H1 (cell line): Measurements from ENCODE around the gene SPATS2L. TPM values are rescaled to one million over a fixed set of nuclear protein-coding genes. Genes with fewer than 3 reads are reported as not detected.

Source experiments
- CTCF ChIA-PET: fragments of 300-600 bp; sonication (Branson Sonifier 250); formaldehyde crosslinking; loops from one replicate; lab custom pipeline; 2021; ENCODE audit not compliant: partially characterized antibody; lab: Charles Lee
- POLR2A ChIA-PET: fragments of 300-600 bp; sonication (Branson Sonifier 250); formaldehyde crosslinking; loops from one replicate; lab custom pipeline; 2021; ENCODE audit warnings: inconsistent platforms; ENCODE audit not compliant: partially characterized antibody; lab: Charles Lee
- DNase-seq, 2 experiments: peaks; one replicate each; pipeline versions ENCODE4 v3.0.0 to v3.0.0-alpha.2; 2010 to 2022; ENCODE audit warnings: low spot score in 2 of 2, low read depth in 1 of 2, mixed read lengths in 1 of 2
- FAIRE-seq: peaks from 2 replicates; lab custom pipeline; 2011; peaks lifted over from hg19 to GRCh38; lab: Jason Lieb, UNC
- H2AFZ ChIP-seq: 2 replicates; pipeline ENCODE4 v1.8.1; 2012; ENCODE audit warnings: low read length, inconsistent platforms
- H2AK5ac ChIP-seq: 2 replicates; pipeline ENCODE4 v1.6.1; 2013; ENCODE audit warnings: low read depth, low read length
- H2BK120ac ChIP-seq: replicated peaks from 2 replicates; pipeline ENCODE3; 2013; ENCODE audit warnings: low read depth, low read length, inconsistent platforms
- H2BK12ac ChIP-seq: 2 replicates; pipeline ENCODE4 v1.6.1; 2013; ENCODE audit warnings: low read depth, low read length
- H2BK15ac ChIP-seq: 2 replicates; pipeline ENCODE4 v1.6.1; 2013; ENCODE audit warnings: low read length
- H2BK20ac ChIP-seq: 2 replicates; pipeline ENCODE4 v1.6.1; 2013; ENCODE audit warnings: low read length
- H2BK5ac ChIP-seq: 2 replicates; pipeline ENCODE4 v1.6.1; 2013; ENCODE audit warnings: low read depth, low read length
- H3K14ac ChIP-seq: 2 replicates; pipeline ENCODE4 v1.6.1; 2013; ENCODE audit warnings: inconsistent platforms; ENCODE audit not compliant: insufficient read length
- H3K18ac ChIP-seq: 2 replicates; pipeline ENCODE4 v1.6.1; 2013; ENCODE audit warnings: low read length; ENCODE audit errors: extremely low read depth
- H3K23ac ChIP-seq: 2 replicates; pipeline ENCODE4 v1.6.1; 2013; ENCODE audit warnings: inconsistent platforms; ENCODE audit not compliant: insufficient read length
- H3K23me2 ChIP-seq: 2 replicates; pipeline ENCODE4 v1.6.1; 2013; ENCODE audit warnings: low read depth, low read length
- H3K27ac ChIP-seq: 2 replicates; pipeline ENCODE4 v1.6.1; 2011; ENCODE audit warnings: low read depth, low read length, inconsistent platforms
- H3K27me3 ChIP-seq, 4 experiments: replicated peaks in 1 of 4; 1 replicate in 1 of 4; 2 replicates in 3 of 4; pipeline versions ENCODE4 v1.6.1 to v1.8.1; 2011 to 2013; ENCODE audit warnings: low read length in 3 of 4, mild to moderate bottlenecking in 3 of 4, inconsistent platforms in 2 of 4, mixed read lengths in 2 of 4, moderate library complexity in 1 of 4; ENCODE audit not compliant: control insufficient read depth in 3 of 4, insufficient read depth in 3 of 4; ENCODE audit errors: extremely low read depth in 1 of 4
- H3K36me3 ChIP-seq, 4 experiments: 2 replicates each; pipeline versions ENCODE4 v1.6.1 to v1.8.1; 2011 to 2013; ENCODE audit warnings: mild to moderate bottlenecking in 4 of 4, low read length in 3 of 4, moderate library complexity in 2 of 4, control low read depth in 1 of 4, inconsistent platforms in 1 of 4; ENCODE audit not compliant: insufficient read depth in 4 of 4, control insufficient read depth in 2 of 4
- H3K4ac ChIP-seq: replicated peaks from 2 replicates; pipeline ENCODE3; 2013; ENCODE audit warnings: low read length, low read depth, mixed read lengths, inconsistent platforms; ENCODE audit not compliant: insufficient read length
- H3K4me1 ChIP-seq, 4 experiments: replicated peaks in 1 of 4; 1 replicate in 1 of 4; 2 replicates in 3 of 4; pipeline versions ENCODE4 v1.6.1 to v1.8.1; 2011 to 2013; ENCODE audit warnings: low read length in 3 of 4, inconsistent platforms in 2 of 4, mixed read lengths in 1 of 4; ENCODE audit not compliant: insufficient read depth in 4 of 4, control insufficient read depth in 3 of 4
- H3K4me2 ChIP-seq, 2 experiments: 2 replicates each; pipeline versions ENCODE4 v1.6.1 to v1.8.1; 2011 to 2013; ENCODE audit warnings: low read depth in 2 of 2, low read length in 2 of 2, control low read depth in 1 of 2, inconsistent platforms in 1 of 2, mild to moderate bottlenecking in 1 of 2; ENCODE audit not compliant: insufficient read depth in 1 of 2
- H3K4me3 ChIP-seq, 4 experiments: fragments of 200-600, 300-600 bp in 1 of 4; sonication (generic), shearing (Covaris generic), sonication (Bioruptor Twin) in 1 of 4; 2 replicates each; pipeline versions ENCODE4 v1.5.1 to v1.8.1; 2011 to 2016; ENCODE audit warnings: low read length in 4 of 4, low read depth in 3 of 4, control low read depth in 2 of 4, inconsistent platforms in 2 of 4, mild to moderate bottlenecking in 2 of 4, mixed read lengths in 1 of 4, moderate library complexity in 1 of 4; ENCODE audit not compliant: insufficient read depth in 2 of 4; ENCODE audit errors: extremely low read depth in 1 of 4
- H3K56ac ChIP-seq: replicated peaks from 2 replicates; pipeline ENCODE3; 2013; ENCODE audit warnings: low read depth, mild to moderate bottlenecking, mixed read lengths, low read length, inconsistent platforms; ENCODE audit not compliant: insufficient read length
- H3K79me1 ChIP-seq: 2 replicates; pipeline ENCODE4 v1.6.1; 2013; ENCODE audit warnings: low read depth, low read length, control low read depth
- H3K79me2 ChIP-seq, 2 experiments: 2 replicates each; pipeline versions ENCODE4 v1.6.1 to v1.8.1; 2012 to 2013; ENCODE audit warnings: low read length in 2 of 2, mild to moderate bottlenecking in 2 of 2, inconsistent platforms in 1 of 2; ENCODE audit not compliant: insufficient read depth in 2 of 2, control insufficient read depth in 1 of 2
- H3K9ac ChIP-seq, 4 experiments: replicated peaks in 1 of 4; 1 replicate in 1 of 4; 2 replicates in 3 of 4; pipeline versions ENCODE4 v1.6.1 to v1.8.1; 2011 to 2013; ENCODE audit warnings: low read depth in 3 of 4, low read length in 3 of 4, control low read depth in 2 of 4, mild to moderate bottlenecking in 2 of 4, moderate library complexity in 2 of 4, inconsistent platforms in 1 of 4; ENCODE audit errors: extremely low read depth in 1 of 4
- H3K9me3 ChIP-seq, 2 experiments: 2 replicates each; pipeline versions ENCODE4 v1.6.1 to v1.8.1; 2012 to 2013; ENCODE audit warnings: mild to moderate bottlenecking in 2 of 2, moderate library complexity in 2 of 2, control low read depth in 1 of 2, inconsistent platforms in 1 of 2, low read depth in 1 of 2, low read length in 1 of 2, mixed read lengths in 1 of 2; ENCODE audit not compliant: insufficient read depth in 2 of 2
- H4K20me1 ChIP-seq, 2 experiments: replicated peaks in 1 of 2; 2 replicates each; pipeline versions ENCODE3 to v1.8.1; 2011 to 2013; ENCODE audit warnings: inconsistent platforms in 2 of 2, low read length in 2 of 2, mild to moderate bottlenecking in 1 of 2; ENCODE audit not compliant: insufficient read depth in 2 of 2, control insufficient read depth in 1 of 2
- H4K5ac ChIP-seq: 2 replicates; pipeline ENCODE4 v1.6.1; 2013; ENCODE audit warnings: low read length, low read depth, mixed read lengths, inconsistent platforms; ENCODE audit not compliant: insufficient read length
- H4K8ac ChIP-seq: 2 replicates; pipeline ENCODE4 v1.8.0; 2013; ENCODE audit warnings: mild to moderate bottlenecking, moderate library complexity, low read length, inconsistent platforms; ENCODE audit not compliant: insufficient read depth; ENCODE audit errors: extremely low read depth
- H4K91ac ChIP-seq: replicated peaks from 2 replicates; pipeline ENCODE3; 2013; ENCODE audit warnings: low read length, mixed read lengths, inconsistent platforms; ENCODE audit not compliant: insufficient read length
- GTF2F1 ChIP-seq: IDR thresholded peaks from 2 replicates; pipeline ENCODE4 v1.6.1; 2012; ENCODE audit warnings: low read depth, low read length, improper control_type of control experiment, borderline replicate concordance
- KDM5A ChIP-seq: fragments of 200-600 bp; IDR thresholded peaks from 2 replicates; pipeline ENCODE4 v1.7.1; 2012; ENCODE audit warnings: mild to moderate bottlenecking, low read length, inconsistent platforms, mixed read lengths
- POLR2A ChIP-seq, 2 experiments: IDR thresholded peaks; 1 replicate in 1 of 2; 2 replicates in 1 of 2; pipeline ENCODE4 v1.6.1; 2011; ENCODE audit warnings: low read depth in 2 of 2, low read length in 2 of 2, mild to moderate bottlenecking in 2 of 2; ENCODE audit errors: control extremely low read depth in 1 of 2
- RFX5 ChIP-seq: IDR thresholded peaks from 2 replicates; pipeline ENCODE4 v1.6.1; 2011; ENCODE audit warnings: low read depth, low read length, improper control_type of control experiment, borderline replicate concordance
- SAP30 ChIP-seq: fragments of 300-600 bp; sonication (generic); IDR thresholded peaks from 2 replicates; pipeline ENCODE4 v1.7.1; 2012; ENCODE audit warnings: low read length, moderate library complexity, mild to moderate bottlenecking, inconsistent platforms; ENCODE audit not compliant: insufficient read depth, insufficient replicate concordance
- SIX5 ChIP-seq: IDR thresholded peaks from 2 replicates; pipeline ENCODE4 v1.6.1; 2011; ENCODE audit warnings: mild to moderate bottlenecking, low read depth, low read length
- SP1 ChIP-seq: IDR thresholded peaks from 2 replicates; pipeline ENCODE4 v1.6.1; 2011; ENCODE audit warnings: low read depth, low read length
- SRF ChIP-seq: IDR thresholded peaks from 2 replicates; pipeline ENCODE4 v1.6.1; 2011; ENCODE audit warnings: mild to moderate bottlenecking, low read depth, low read length, moderate library complexity
- WGBS, 2 experiments: shearing (Covaris generic) in 1 of 2; methylation state at CpG; one replicate each; pipeline versions ENCODE4 v1.1.6 to v1.1.7; 2013 to 2015; ENCODE audit warnings: low lambda C conversion rate in 2 of 2, mixed read lengths in 2 of 2, inconsistent platforms in 1 of 2, low coverage in 1 of 2, missing lambda C conversion rate in 1 of 2; ENCODE audit not compliant: insufficient replicate concordance in 2 of 2, insufficient coverage in 1 of 2, insufficient read length in 1 of 2; ENCODE audit errors: extremely low coverage in 1 of 2, missing lambda C conversion rate in 1 of 2; 5-methylcytosine and 5-hydroxymethylcytosine counted together
- polyA plus RNA-seq, 7 experiments: library from polyadenylated mRNA; depleted of rRNA in 3 of 7; stranded (reverse) in 5 of 7; unstranded in 2 of 7; fragments of >200 nt in 5 of 7; fragments of 200-250 nt in 2 of 7; gene quantifications; 1 replicate in 5 of 7; 2 replicates in 1 of 7; 4 replicates in 1 of 7; pipeline versions ENCODE4 v1.2.1 to v1.2.3, GENCODE V29; 2011 to 2013; ENCODE audit warnings: missing spikeins in 2 of 7, mixed read lengths in 2 of 7
- total RNA-seq: library from RNA; stranded (reverse); fragmentation: NEBNext Ultra II Directional; extraction: Animal tissue kit (Norgen Biotek cat#: 25700); gene quantifications from 2 replicates; pipeline ENCODE4 v1.2.1, GENCODE V29; 2021
- TF ChIP-seq, protein P1 (sequence below): IDR thresholded peaks from 2 replicates; pipeline ENCODE4 v1.6.1; 2011; ENCODE audit warnings: low read depth, mild to moderate bottlenecking, low read length; ENCODE audit not compliant: insufficient read depth

Gene SPATS2L
- total and polyA plus RNA-seq, 2 of the 8 experiments (the other 6 are each of a cell fraction or from before 2014, with no cell fraction given), result 67.3 to 189 TPM

DNA sequence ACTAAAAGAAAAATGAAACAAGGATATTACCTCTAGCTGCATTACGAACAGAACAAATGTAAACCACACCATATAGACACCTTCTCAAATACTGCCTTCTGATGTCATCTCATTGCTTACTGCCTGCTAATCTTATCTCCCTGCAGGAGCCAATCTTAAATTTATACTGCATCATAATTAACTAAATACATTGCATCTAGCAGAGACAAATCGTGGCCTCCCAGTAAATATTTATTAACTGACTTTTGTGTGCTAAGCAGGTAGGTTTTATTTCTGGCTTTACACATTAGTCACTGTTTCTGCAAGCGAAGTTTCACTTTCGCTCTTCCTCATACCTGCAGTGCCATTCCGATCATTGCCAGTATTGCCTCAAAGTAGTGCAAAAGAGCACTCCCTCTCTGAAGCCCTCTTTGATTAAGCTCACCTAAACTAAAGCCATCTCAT, 67.5 kb downstream of the SPATS2L start:
- no peaks in the 10 kb centered on the region for H3K23me2 ChIP-seq
- TF ChIP-seq RFX5 (no peak), POLR2A (IDR thresholded peaks at IDR 0.05; ENCODE audit: control extremely low read depth in 1 of 2, low read depth in 2 of 2, low read length in 2 of 2) (no peak), KDM5A (no peak), SRF (no peak), GTF2F1 (no peak), SP1 (no peak), SIX5 (no peak), SAP30 (no peak)
- TF ChIP-seq, protein P1, sequence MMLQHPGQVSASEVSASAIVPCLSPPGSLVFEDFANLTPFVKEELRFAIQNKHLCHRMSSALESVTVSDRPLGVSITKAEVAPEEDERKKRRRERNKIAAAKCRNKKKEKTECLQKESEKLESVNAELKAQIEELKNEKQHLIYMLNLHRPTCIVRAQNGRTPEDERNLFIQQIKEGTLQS, result no peak
- DNase-seq (no peak), FAIRE-seq (no peak)
- no peak overlapping the region for H2AFZ ChIP-seq
- H2BK20ac ChIP-seq, result no peak overlapping the region
- H3K14ac ChIP-seq, result no peak overlapping the region
- 90% methylated on average over 5 of the region's 5 CpGs; no CpG with 5 or more reads in 1 of the 2 experiments for WGBS, 2 experiments
- no peak overlapping the region for H3K4me3 ChIP-seq
- no peak overlapping the region for H3K9ac ChIP-seq
- CTCF ChIA-PET, result interaction anchor here (1.3 kb wide), 1 partner anchor 111 kb away, joined by 4 read pairs; no protein-coding TSS in a partner anchor
- no peak overlapping the region for H3K4me2 ChIP-seq
- H2BK12ac ChIP-seq, result no peak overlapping the region
- POLR2A ChIA-PET, result interaction anchor here (1.1 kb wide), 1 partner anchor 19 kb away, joined by 3 read pairs; no protein-coding TSS in a partner anchor
- peaks cover 6% of the 10 kb centered on the region for H3K79me1 ChIP-seq
- no peak overlapping the region for H2BK15ac ChIP-seq
- no peak overlapping the region for H3K56ac ChIP-seq
- H3K4me1 ChIP-seq, result peaks cover 7 to 21% (median 16%) of the 10 kb centered on the region in 4 experiments
- no peak overlapping the region for H2AK5ac ChIP-seq
- no peak overlapping the region for H2BK120ac ChIP-seq
- no peaks in the 10 kb centered on the region for H3K27me3 ChIP-seq
- no peak overlapping the region for H3K4ac ChIP-seq
- H4K91ac ChIP-seq, result no peak overlapping the region
- peaks cover 0 to 92% of the 10 kb centered on the region in 2 experiments; a peak in 3 of 4 replicates for H3K79me2 ChIP-seq
- no peaks in the 10 kb centered on the region for H4K20me1 ChIP-seq
- no peak overlapping the region for H4K5ac ChIP-seq
- H3K9me3 ChIP-seq, result no peaks in the 10 kb centered on the region
- H3K27ac ChIP-seq, result no peak overlapping the region
- no peak overlapping the region for H2BK5ac ChIP-seq
- no peak overlapping the region for H3K18ac ChIP-seq
- peaks cover 0 to 6% (median 3%) of the 10 kb centered on the region in 4 experiments; a peak in 4 of 8 replicates for H3K36me3 ChIP-seq
- no peak overlapping the region for H3K23ac ChIP-seq
- H4K8ac ChIP-seq, result no peak overlapping the region
